Esophagus muscularis mucosa (tissue), 4 donors: ENCODE data around the gene TEX55. TPM values are rescaled to one million over a fixed set of nuclear protein-coding genes. Genes with fewer than 3 reads are reported as not detected.
"Not testable (repeated sequence)": the region's sequence is repeated elsewhere in the genome, so short reads cannot be mapped to it uniquely, and the experiment has no call there.

Source experiments
- DNase-seq: peaks from one replicate; pipeline ENCODE4 v3.0.0-alpha.2; 2017; ENCODE audit errors: extremely low spot score
- H3K27ac ChIP-seq, 4 donors: fragments of 200-600 bp; sonication (generic); replicated peaks in 1 of 4; 1 replicate in 3 of 4; 2 replicates in 1 of 4; pipeline ENCODE4 v1.5.1; 2016 to 2019; ENCODE audit warnings: mild to moderate bottlenecking in 1 of 4
- H3K27me3 ChIP-seq, 4 donors: fragments of 200-600 bp; sonication (generic); one replicate each; pipeline versions ENCODE4 v1.5.1 to v1.6.0; 2016 to 2019
- H3K36me3 ChIP-seq, 4 donors: fragments of 200-600 bp; sonication (generic); one replicate each; pipeline ENCODE4 v1.5.1; 2016 to 2019
- H3K4me1 ChIP-seq, 4 donors: fragments of 200-600 bp; sonication (generic); one replicate each; pipeline ENCODE4 v1.5.1; 2016 to 2019
- H3K4me3 ChIP-seq, 4 donors: fragments of 200-600 bp; sonication (generic); 1 replicate in 2 of 4; 2 replicates in 2 of 4; pipeline ENCODE4 v1.5.1; 2016 to 2019; ENCODE audit warnings: mild to moderate bottlenecking in 4 of 4, moderate library complexity in 1 of 4
- H3K9me3 ChIP-seq, 4 donors: fragments of 200-600 bp; sonication (generic); 1 replicate in 3 of 4; 2 replicates in 1 of 4; pipeline ENCODE4 v1.5.1; 2016 to 2019
- CTCF ChIP-seq, 3 experiments: fragments of 200-600 bp in 2 of 3; fragments of 450-650 bp in 1 of 3; sonication (generic) in 2 of 3; IDR thresholded peaks; one replicate each; pipeline ENCODE4 v1.5.1; 2017 to 2019; ENCODE audit warnings: antibody characterized with exemption in 3 of 3, mild to moderate bottlenecking in 2 of 3, moderate library complexity in 1 of 3
- EP300 ChIP-seq: sonication (generic); formaldehyde crosslinking; IDR thresholded peaks from one replicate; pipeline ENCODE4 v1.6.1; 2017; ENCODE audit warnings: antibody characterized with exemption
- POLR2A ChIP-seq: fragments of 450-650 bp; IDR thresholded peaks from one replicate; pipeline ENCODE4 v1.6.1; 2017; ENCODE audit warnings: antibody characterized with exemption, moderate library complexity, mild to moderate bottlenecking, low read depth
- POLR2AphosphoS5 ChIP-seq, 2 donors: sonication (generic); formaldehyde crosslinking; IDR thresholded peaks; one replicate each; pipeline ENCODE4 v1.6.1; 2017; ENCODE audit warnings: antibody characterized with exemption in 2 of 2
- WGBS: methylation state at CpG from one replicate; pipeline ENCODE4 v1.1.5; 2018; 5-methylcytosine and 5-hydroxymethylcytosine counted together
- intact Hi-C: fragments of 100-400 bp; cut with DNase I; formaldehyde crosslinking; loops from one replicate; pipeline ENCODE4 v1.15.1; 2023
- total RNA-seq, 4 donors: library from RNA; depleted of rRNA; stranded (reverse); fragments of >200 nt; gene quantifications; one replicate each; pipeline versions ENCODE4 v1.1.0 to v1.2.1, GENCODE V29; 2016

TEX55 gene
- total RNA-seq, 4 donors from 2014 or later = not detected

- Histone ChIP-seq H3K9me3 (peaks cover 0 to 13% (median 5%) of the 10 kb centered on the region in 4 donors), H3K27ac (no peak overlapping the region), H3K4me3 (no peak overlapping the region), H3K36me3 (no peaks in the 10 kb centered on the region), H3K4me1 (no peaks in the 10 kb centered on the region), H3K27me3 (no peaks in the 10 kb centered on the region)
- WGBS = 52% methylated on average over 1 of the region's 1 CpG
- TF ChIP-seq POLR2A (no peak), POLR2AphosphoS5 (IDR thresholded peaks at IDR 0.05) (no peak), EP300 (no peak), CTCF (IDR thresholded peaks at IDR 0.05) (no peak)
- intact Hi-C loops = no loop called here
- no peak for DNase-seq
Observed at GRCh38 chr3:119160815-119161214, 14.8 kb downstream of the TEX55 start.

- H3K4me1 ChIP-seq = no peaks in the 10 kb centered on the region
- TF ChIP-seq POLR2A (no peak), POLR2AphosphoS5 (IDR thresholded peaks at IDR 0.05) (no peak), EP300 (no peak), CTCF (IDR thresholded peaks at IDR 0.05) (no peak)
- H3K27me3 ChIP-seq = no peaks in the 10 kb centered on the region
- 57% methylated on average over 2 of the region's 2 CpGs for WGBS
- peaks cover 0 to 10% (median 4%) of the 10 kb centered on the region in 4 donors for H3K9me3 ChIP-seq
- DNase-seq = no peak
- H3K4me3 ChIP-seq = no peak overlapping the region
- intact Hi-C loops = no loop called here
- no peak overlapping the region for H3K27ac ChIP-seq
- H3K36me3 ChIP-seq = no peaks in the 10 kb centered on the region
Observed at GRCh38 chr3:119161240-119161639, 15.3 kb downstream of the TEX55 start.

- H3K4me3 ChIP-seq, H3K27ac ChIP-seq, H3K9me3 ChIP-seq, intact Hi-C loops, DNase-seq, H3K4me1 ChIP-seq, H3K36me3 ChIP-seq, H3K27me3 ChIP-seq: not testable (repeated sequence)
- 83% methylated on average over 9 of the region's 9 CpGs for WGBS
Observed at GRCh38 chr3:119164745-119165144, 18.8 kb downstream of the TEX55 start.

- TF ChIP-seq CTCF (IDR thresholded peaks at IDR 0.05) (no peak), EP300 (no peak), POLR2A (no peak), POLR2AphosphoS5 (IDR thresholded peaks at IDR 0.05) (no peak)
- H3K4me3 ChIP-seq = no peak overlapping the region
- WGBS = 91% methylated on average over 3 of the region's 3 CpGs
- H3K27me3 ChIP-seq = no peaks in the 10 kb centered on the region
- intact Hi-C loops = no loop called here
- H3K9me3 ChIP-seq = no peaks in the 10 kb centered on the region
- no peak overlapping the region for H3K27ac ChIP-seq
- H3K4me1 ChIP-seq = no peaks in the 10 kb centered on the region
- no peaks in the 10 kb centered on the region for H3K36me3 ChIP-seq
- DNase-seq = no peak
Observed at GRCh38 chr3:119170821-119171220, 24.9 kb downstream of the TEX55 start.

GRCh38 chr3:119173325-119173724 lies 27.4 kb downstream of the TEX55 start, which contains the start of gene UPK1B:
Gene UPK1B, plus strand, starts transcription at chr3:119173598. Its CDS starts 13,144 bp downstream, at chr3:119186742.
- H3K27ac ChIP-seq = no peak within 1 kb of the TSS
- H3K36me3 ChIP-seq = no peaks in the 10 kb centered on the region
- 40% methylated on average over 13 of the region's 13 CpGs for WGBS
- TF ChIP-seq CTCF (IDR thresholded peaks at IDR 0.05) (no peak), POLR2AphosphoS5 (IDR thresholded peaks at IDR 0.05) (no peak), EP300 (no peak), POLR2A (no peak)
- intact Hi-C loops = no loop called here
- no peaks in the 10 kb centered on the region for H3K9me3 ChIP-seq
- H3K4me1 ChIP-seq = no peaks in the 10 kb centered on the region
- DNase-seq = no peak
- no peak within 1 kb of the TSS for H3K4me3 ChIP-seq
- no peaks in the 10 kb centered on the region for H3K27me3 ChIP-seq
